ENCODE results near the gene LRRC63. TPM values are rescaled to one million over a fixed set of nuclear protein-coding genes. Genes with fewer than 3 reads are reported as not detected.

Gene LRRC63
- total RNA-seq, 2 experiments from 2014 or later: 0.48 to 0.51 TPM

- ChIA-PET POLR2A (no interaction called here), CTCF (no interaction called here)
Observed at GRCh38 chr13:46318986-46319385, 107.3 kb downstream of the LRRC63 start.

GRCh38 chr13:46320406-46320805, 108.7 kb downstream of the LRRC63 start:
- CTCF ChIA-PET: interaction anchor here (1.2 to 1.4 kb wide), 2 partner anchors 9 to 11 kb away, joined by 3 to 4 read pairs; no protein-coding TSS in a partner anchor
- POLR2A ChIA-PET: interaction anchor here (0.6 kb wide), 1 partner anchor 112 kb away, joined by 4 read pairs; no protein-coding TSS in a partner anchor

GRCh38 chr13:46320821-46321220, 109.1 kb downstream of the LRRC63 start:
- POLR2A ChIA-PET: interaction anchor here (1.3 kb wide), 1 partner anchor 25 kb away, joined by 4 read pairs; no protein-coding TSS in a partner anchor
- CTCF ChIA-PET: interaction anchor here (0.6 to 1.4 kb wide), 8 partner anchors 8 to 614 kb away, joined by 3 to 4 read pairs (median 3); no protein-coding TSS in a partner anchor

- ChIA-PET POLR2A (interaction anchor here (1.3 kb wide), 1 partner anchor 26 kb away, joined by 4 read pairs; no protein-coding TSS in a partner anchor), CTCF (interaction anchor here (0.6 to 1.5 kb wide), 10 partner anchors 8 to 615 kb away, joined by 3 to 4 read pairs (median 3); no protein-coding TSS in a partner anchor)
Observed at GRCh38 chr13:46321494-46322225, 109.9 kb downstream of the LRRC63 start.

GRCh38 chr13:46324976-46325375, 113.2 kb downstream of the LRRC63 start:
- CTCF ChIA-PET: no interaction called here
- POLR2A ChIA-PET: no interaction called here

Other genes with a start within 250 kb of the LRRC63 start
- gene ZC3H13, start 159.2 kb upstream of the LRRC63 start, total RNA-seq: 10 to 100 TPM; 43.8 to 46.3 TPM
- not detected for gene CPB2, start 106.9 kb upstream of the LRRC63 start, total RNA-seq
- 100 to 1,000 TPM; 846 to 848 TPM for gene LCP1, start 29.8 kb upstream of the LRRC63 start, total RNA-seq
- under 1 TPM; 0.15 to 0.23 TPM for gene RUBCNL, start 175.3 kb downstream of the LRRC63 start, total RNA-seq

All from activated CD8-positive, alpha-beta memory T cell treated with anti-CD3 and anti-CD28 coated beads for 36 hours (primary cell).